Activated B cell treated with CpG ODN at 0.5 μM for 24 hours (primary cell): Measurements from ENCODE around the gene CALM3. TPM values are rescaled to one million over a fixed set of nuclear protein-coding genes. Genes with fewer than 3 reads are reported as not detected.

Experiments
- ATAC-seq: fragments of 200-7000 bp; cut with Tn5 transposase; one replicate; pipeline ENCODE4 v1.10.0; 2021; ENCODE audit warnings: low read depth, mild to moderate bottlenecking, moderate library complexity
- CTCF ChIA-PET: fragments of 350-600 bp; sonication (Branson Sonifier 250); formaldehyde crosslinking; loops from one replicate; lab custom pipeline; 2021; ENCODE audit warnings: antibody characterized with exemption; lab: Charles Lee
- POLR2A ChIA-PET: fragments of 350-600 bp; sonication (Branson Sonifier 250); formaldehyde crosslinking; loops from one replicate; lab custom pipeline; 2021; ENCODE audit warnings: antibody characterized with exemption; lab: Charles Lee
- DNase-seq: peaks from one replicate; pipeline ENCODE4 v3.0.0; 2022
- H3K27ac Mint-ChIP-seq: one replicate; pipeline ENCODE4 v1.8.0; 2020; ENCODE audit warnings: mixed read lengths
- H3K27me3 Mint-ChIP-seq: one replicate; pipeline ENCODE4 v1.8.0; 2021; ENCODE audit warnings: mixed read lengths
- H3K36me3 Mint-ChIP-seq: one replicate; pipeline ENCODE4 v1.8.0; 2021; ENCODE audit warnings: low read depth, mixed read lengths
- H3K4me1 Mint-ChIP-seq: one replicate; pipeline ENCODE4 v1.8.0; 2021; ENCODE audit warnings: mixed read lengths
- H3K4me3 Mint-ChIP-seq: one replicate; pipeline ENCODE4 v1.8.0; 2020; ENCODE audit warnings: mild to moderate bottlenecking, mixed read lengths
- H3K9me3 Mint-ChIP-seq: one replicate; pipeline ENCODE4 v1.8.0; 2020; ENCODE audit warnings: mixed read lengths
- intact Hi-C: fragments of 100-400 bp; cut with micrococcal nuclease; formaldehyde crosslinking; loops from one replicate; pipeline ENCODE4 v1.15.1; 2024
- total RNA-seq: library from RNA; stranded (reverse); gene quantifications from 2 replicates; pipeline ENCODE4 v1.2.3, GENCODE V29; 2022
- TF ChIP-seq, protein P1 (sequence below): fragments of 200-600 bp; IDR thresholded peaks from one replicate; pipeline ENCODE4 v1.8.0; 2022; ENCODE audit warnings: antibody characterized with exemption, mild to moderate bottlenecking

The CALM3 gene
- total RNA-seq, 1 donor from 2014 or later: 174 TPM

DNA sequence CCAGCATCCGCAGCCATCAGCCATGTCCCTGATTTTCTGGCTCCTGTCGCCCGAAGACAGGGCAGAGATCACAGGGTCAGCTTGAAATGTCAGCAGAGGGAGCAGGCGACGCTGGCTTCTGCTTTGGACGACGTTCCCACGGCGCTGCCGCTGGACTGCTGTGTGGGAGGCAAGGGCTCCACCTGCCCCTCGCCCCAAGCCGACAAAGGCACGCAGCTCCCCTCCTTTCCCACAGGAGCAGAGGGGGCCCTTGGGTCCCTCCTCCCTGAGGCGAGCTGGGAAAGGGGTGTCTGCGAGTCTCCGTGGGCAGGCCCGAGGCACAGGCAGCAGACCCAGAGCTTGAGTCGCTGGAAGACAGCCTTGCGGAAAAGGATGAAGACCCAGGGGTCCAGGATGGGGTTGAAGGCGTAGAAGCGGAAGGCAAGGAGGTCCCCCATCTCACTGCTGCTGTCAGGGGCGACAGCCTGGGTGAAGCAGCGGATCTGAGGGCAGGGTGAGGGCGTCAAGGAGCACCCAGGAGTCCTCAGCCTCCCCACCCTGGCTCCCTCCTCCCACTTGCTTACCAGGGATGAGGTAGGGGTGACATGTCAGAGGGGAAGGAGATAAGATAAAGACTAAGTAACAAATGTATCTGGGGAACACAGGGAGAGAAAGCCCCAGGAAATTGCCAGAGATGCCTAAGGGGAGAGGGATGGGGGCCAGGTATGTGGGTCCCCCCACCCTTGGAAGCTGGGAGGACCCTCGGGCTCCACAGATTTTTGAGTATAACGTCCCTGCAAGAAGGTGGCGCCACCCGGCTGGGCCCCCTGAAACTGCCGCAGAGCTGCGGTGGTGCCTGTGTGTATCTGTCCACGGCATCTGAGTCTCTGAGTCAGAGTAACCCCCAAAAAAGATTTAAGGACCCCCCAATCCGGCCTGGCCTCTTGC lies 20.3 kb downstream of the CALM3 start:
- peak overlapping the region; percentile 92 for H3K27ac Mint-ChIP-seq
- no peak overlapping the region for H3K4me3 Mint-ChIP-seq
- no peaks in the 10 kb centered on the region for H3K27me3 Mint-ChIP-seq
- DNase-seq: no peak
- TF ChIP-seq, protein P1, sequence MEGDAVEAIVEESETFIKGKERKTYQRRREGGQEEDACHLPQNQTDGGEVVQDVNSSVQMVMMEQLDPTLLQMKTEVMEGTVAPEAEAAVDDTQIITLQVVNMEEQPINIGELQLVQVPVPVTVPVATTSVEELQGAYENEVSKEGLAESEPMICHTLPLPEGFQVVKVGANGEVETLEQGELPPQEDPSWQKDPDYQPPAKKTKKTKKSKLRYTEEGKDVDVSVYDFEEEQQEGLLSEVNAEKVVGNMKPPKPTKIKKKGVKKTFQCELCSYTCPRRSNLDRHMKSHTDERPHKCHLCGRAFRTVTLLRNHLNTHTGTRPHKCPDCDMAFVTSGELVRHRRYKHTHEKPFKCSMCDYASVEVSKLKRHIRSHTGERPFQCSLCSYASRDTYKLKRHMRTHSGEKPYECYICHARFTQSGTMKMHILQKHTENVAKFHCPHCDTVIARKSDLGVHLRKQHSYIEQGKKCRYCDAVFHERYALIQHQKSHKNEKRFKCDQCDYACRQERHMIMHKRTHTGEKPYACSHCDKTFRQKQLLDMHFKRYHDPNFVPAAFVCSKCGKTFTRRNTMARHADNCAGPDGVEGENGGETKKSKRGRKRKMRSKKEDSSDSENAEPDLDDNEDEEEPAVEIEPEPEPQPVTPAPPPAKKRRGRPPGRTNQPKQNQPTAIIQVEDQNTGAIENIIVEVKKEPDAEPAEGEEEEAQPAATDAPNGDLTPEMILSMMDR: no peak
- intact Hi-C loops: no loop called here
- ATAC-seq: no peak
- no peaks in the 10 kb centered on the region for H3K9me3 Mint-ChIP-seq
- ChIA-PET POLR2A (interaction anchor here (1.0 to 5.8 kb wide), 9 partner anchors 9 to 492 kb away, joined by 3 to 99 read pairs (median 4); partner anchors contain the start of genes CALM3, DACT3, SLC1A5 and ZC3H4), CTCF (interaction anchor here (0.8 to 2.0 kb wide), 4 partner anchors 10 to 40 kb away, joined by 3 to 12 read pairs (median 3); partner anchors contain the start of gene DACT3)
- H3K4me1 Mint-ChIP-seq: peaks cover 83% of the 10 kb centered on the region
- H3K36me3 Mint-ChIP-seq: peaks cover 2% of the 10 kb centered on the region

DNA sequence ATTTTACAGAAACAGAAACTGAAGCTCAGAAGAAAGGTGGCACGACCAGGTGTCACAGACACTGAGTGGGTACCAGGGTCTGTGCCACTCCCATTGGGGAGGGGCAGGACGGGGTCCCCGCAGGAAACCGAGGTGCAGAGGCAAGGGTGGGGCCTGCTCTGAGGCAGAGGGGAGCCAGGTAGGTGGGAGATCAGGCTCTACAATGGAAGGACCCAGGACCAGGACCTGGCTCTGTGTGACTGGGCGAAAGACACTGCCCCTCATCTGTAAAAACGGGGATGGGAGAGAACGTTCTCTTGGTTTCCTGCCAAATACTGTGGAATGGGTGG lies 21.0 kb downstream of the CALM3 start:
- peaks cover 80% of the 10 kb centered on the region for H3K4me1 Mint-ChIP-seq
- peak overlapping the region; percentile 19 for H3K4me3 Mint-ChIP-seq
- CTCF ChIA-PET: interaction anchor here (0.8 to 1.1 kb wide), 2 partner anchors 11 to 12 kb away, joined by 3 read pairs; no protein-coding TSS in a partner anchor
- DNase-seq (no peak), ATAC-seq (no peak)
- POLR2A ChIA-PET: interaction anchor here (0.7 to 1.5 kb wide), 5 partner anchors 10 to 98 kb away, joined by 3 to 9 read pairs (median 4); partner anchors contain the start of gene DACT3
- H3K36me3 Mint-ChIP-seq: peaks cover 2% of the 10 kb centered on the region
- intact Hi-C loops: no loop called here
- no peaks in the 10 kb centered on the region for H3K27me3 Mint-ChIP-seq
- peak overlapping the region; percentile 46 for H3K27ac Mint-ChIP-seq
- H3K9me3 Mint-ChIP-seq: no peaks in the 10 kb centered on the region
- TF ChIP-seq, protein P1: no peak

DNA sequence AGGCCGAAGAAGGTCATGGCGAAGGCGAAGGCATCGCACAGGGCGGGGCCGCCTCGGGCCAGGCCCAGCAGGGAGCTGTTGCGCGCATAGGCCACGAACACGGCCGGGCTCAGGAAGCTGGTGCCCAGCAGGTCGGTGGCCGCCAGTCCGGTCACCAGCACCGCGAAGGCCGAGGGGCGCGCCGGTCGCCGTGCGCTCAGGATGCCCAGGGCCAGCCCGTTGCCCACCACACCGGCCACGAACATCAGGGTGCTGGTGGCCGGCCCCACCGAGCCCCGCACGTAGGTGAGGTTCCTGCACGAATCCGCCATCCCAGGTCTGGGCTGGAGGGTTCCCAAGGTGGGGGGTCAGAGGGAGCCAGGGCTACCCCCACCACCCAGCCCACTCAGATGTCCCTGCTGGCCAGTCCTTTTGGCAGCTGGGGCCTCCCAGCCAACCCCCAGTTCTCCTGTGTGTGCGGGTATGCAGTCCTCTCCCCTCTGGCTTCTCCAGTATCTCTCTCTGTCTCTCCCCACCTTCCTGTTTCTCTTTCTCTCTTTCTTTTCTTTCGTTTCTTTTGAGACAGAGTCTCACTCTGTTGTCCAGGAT lies 22.9 kb downstream of the CALM3 start:
- POLR2A ChIA-PET: interaction anchor here (0.6 to 2.0 kb wide), 4 partner anchors 8 to 1116 kb away, joined by 4 to 11 read pairs (median 4); partner anchors contain the start of gene CALM3
- Mint-ChIP-seq H3K36me3 (peaks cover 2% of the 10 kb centered on the region), H3K4me3 (peak overlapping the region; percentile 80), H3K4me1 (peaks cover 68% of the 10 kb centered on the region), H3K9me3 (no peaks in the 10 kb centered on the region), H3K27me3 (no peaks in the 10 kb centered on the region), H3K27ac (no peak overlapping the region)
- TF ChIP-seq, protein P1: no peak
- intact Hi-C loops: no loop called here
- no peak for DNase-seq
- ATAC-seq: no peak
- CTCF ChIA-PET: no interaction called here

DNA sequence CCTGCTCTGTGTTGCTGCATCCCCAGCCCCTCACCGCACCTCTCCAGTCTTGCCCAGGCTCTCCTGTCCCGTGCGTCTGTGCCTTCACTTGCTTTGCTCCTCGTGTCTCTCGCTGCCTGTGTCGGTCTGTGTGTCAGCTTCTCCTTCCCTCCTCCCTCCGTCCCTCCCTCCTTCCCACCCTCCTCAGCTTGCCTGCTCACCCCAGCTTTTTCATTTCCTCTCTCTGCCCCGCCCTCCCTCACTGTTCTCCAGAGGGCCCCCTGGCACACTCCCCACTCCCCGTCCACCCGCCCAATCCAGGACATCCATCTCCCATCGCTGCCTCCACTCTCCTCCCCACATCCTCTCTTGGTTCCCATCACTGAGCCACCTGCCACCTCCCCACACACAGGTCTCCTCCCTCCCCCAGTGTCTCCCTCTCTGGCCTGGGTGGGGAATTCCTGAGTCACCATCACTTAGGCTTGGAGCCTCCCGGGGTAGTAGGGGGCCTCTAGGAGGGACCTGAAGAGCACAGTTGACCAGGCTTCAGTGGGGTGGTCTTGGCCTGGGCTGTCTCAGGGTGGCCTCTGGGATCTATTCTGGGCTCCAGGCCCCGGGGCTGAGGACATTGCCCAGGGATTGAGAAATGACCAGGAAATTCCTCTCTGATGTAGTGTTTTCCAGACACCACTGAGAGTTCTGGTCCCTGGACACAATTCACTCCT lies 24.0 kb downstream of the CALM3 start, which contains the start of gene PTGIR:
Gene PTGIR, minus strand, starts transcription at position 132 of the 704 bp plus-strand sequence. CDS start 864 bp downstream, outside the sequence.
- no peak for DNase-seq
- H3K4me1 Mint-ChIP-seq: peaks cover 64% of the 10 kb centered on the region
- H3K27me3 Mint-ChIP-seq: no peaks in the 10 kb centered on the region
- no peaks in the 10 kb centered on the region for H3K9me3 Mint-ChIP-seq
- POLR2A ChIA-PET: interaction anchor here (0.6 to 2.6 kb wide), 5 partner anchors 8 to 1067 kb away, joined by 4 to 11 read pairs (median 5); partner anchors contain the start of gene CALM3
- peak within 1 kb of the TSS; percentile 80 for H3K4me3 Mint-ChIP-seq
- intact Hi-C loops: loop anchor here (1.0 kb wide), 1 partner anchor 9 kb away; no protein-coding TSS in a partner anchor
- ATAC-seq: peak; percentile 29
- peaks cover 2% of the 10 kb centered on the region for H3K36me3 Mint-ChIP-seq
- TF ChIP-seq, protein P1: no peak
- CTCF ChIA-PET: interaction anchor here (0.6 to 1.1 kb wide), 2 partner anchors 8 to 856 kb away, joined by 4 read pairs; partner anchors contain the start of gene SIX5
- H3K27ac Mint-ChIP-seq: peak within 1 kb of the TSS; percentile 67
